Fibroblast of skin of right biceps (primary cell): ENCODE results near the gene CIT.
"Not testable (repeated sequence)": the region's sequence is repeated elsewhere in the genome, so short reads cannot be mapped to it uniquely, and the experiment has no call there.

Experiments used
- DNase-seq: peaks from one replicate; pipeline ENCODE4 v3.0.0-alpha.2; 2013

Gene CIT

GRCh38 chr12:119669744-119670472 is 207.2 kb downstream of the CIT start:
- no peak for DNase-seq

GRCh38 chr12:119668324-119668841 is 208.7 kb downstream of the CIT start:
- DNase-seq, result no peak

- peak; percentile 96 for DNase-seq
Measured at GRCh38 chr12:119667577-119668323, 209.4 kb downstream of the CIT start, which contains the start of gene PRKAB1. Gene PRKAB1 (plus strand): TSS chr12:119668133. CDS start chr12:119668245, 112 bp downstream.

GRCh38 chr12:119666900-119667576 is 210.1 kb downstream of the CIT start:
- DNase-seq, result no peak

GRCh38 chr12:119666226-119666795 is 210.8 kb downstream of the CIT start:
- DNase-seq, result no peak

- DNase-seq, result no peak
Measured at GRCh38 chr12:119665164-119665929, 211.8 kb downstream of the CIT start.

GRCh38 chr12:119664642-119665041 is 212.5 kb downstream of the CIT start:
- DNase-seq, result no peak

GRCh38 chr12:119661882-119662281 is 215.2 kb downstream of the CIT start:
- DNase-seq, result no peak

- no peak for DNase-seq
Measured at GRCh38 chr12:119660076-119660475, 217.0 kb downstream of the CIT start.

GRCh38 chr12:119659289-119659897 is 217.7 kb downstream of the CIT start:
- DNase-seq, result peak; percentile 14

- DNase-seq, result not testable (repeated sequence)
Measured at GRCh38 chr12:119658166-119658565, 219.0 kb downstream of the CIT start.

- not testable (repeated sequence) for DNase-seq
Measured at GRCh38 chr12:119657001-119657400, 220.1 kb downstream of the CIT start.

- no peak for DNase-seq
Measured at GRCh38 chr12:119652665-119653064, 224.5 kb downstream of the CIT start.

- no peak for DNase-seq
Measured at GRCh38 chr12:119649202-119649808, 227.8 kb downstream of the CIT start.

GRCh38 chr12:119645535-119646059 is 231.5 kb downstream of the CIT start:
- DNase-seq, result no peak

- DNase-seq, result no peak
Measured at GRCh38 chr12:119644930-119645329, 232.2 kb downstream of the CIT start.

- DNase-seq, result no peak
Measured at GRCh38 chr12:119642986-119643385, 234.1 kb downstream of the CIT start.
